Measurements from ENCODE around the gene ID1. TPM values are rescaled to one million over a fixed set of nuclear protein-coding genes. Genes with fewer than 3 reads are reported as not detected.
"Not testable (repeated sequence)": the region's sequence is repeated elsewhere in the genome, so short reads cannot be mapped to it uniquely, and the experiment has no call there.

Gene ID1
- total RNA-seq, 1 experiment from 2014 or later: 23.3 TPM

DNA sequence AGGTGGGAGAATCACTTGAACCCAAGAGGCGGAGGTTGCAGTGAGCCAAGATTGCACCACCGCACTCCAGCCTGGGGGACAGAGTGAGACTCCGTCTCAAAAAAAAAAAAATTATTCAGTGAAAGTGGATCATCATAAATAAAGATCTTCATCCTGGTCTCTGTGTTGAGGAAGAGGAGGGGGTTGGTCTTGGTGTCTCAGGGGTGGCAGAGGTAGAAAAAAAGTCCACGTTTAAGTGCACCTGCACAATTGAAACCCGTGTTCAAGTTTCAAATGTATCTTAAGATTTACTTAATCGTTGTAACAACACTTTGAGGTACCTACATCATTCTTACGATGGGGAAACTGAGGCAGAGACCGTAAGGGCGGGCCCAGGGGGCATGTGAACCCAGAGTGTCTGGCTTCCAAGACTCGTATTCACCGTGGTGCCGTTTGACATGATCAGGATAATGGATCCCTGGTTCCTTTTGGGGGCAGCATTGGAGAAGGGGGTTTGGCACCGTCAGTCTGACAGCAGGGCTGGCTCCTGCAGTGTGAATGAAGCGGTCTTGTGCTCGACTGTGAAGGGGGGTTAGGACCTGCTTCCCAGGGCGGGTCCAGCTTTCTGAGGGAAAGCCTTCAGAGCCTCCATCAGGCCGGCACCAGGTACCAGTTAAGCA is 32.9 kb upstream of the ID1 start:
- in situ Hi-C loops (cut with HindIII; ENCODE audit: low pct_unique_long_range_greater_than_20kb, low sequenced_read_pairs): no loop called here
- no peak for DNase-seq (ENCODE audit: low read depth, low spot score)

DNA sequence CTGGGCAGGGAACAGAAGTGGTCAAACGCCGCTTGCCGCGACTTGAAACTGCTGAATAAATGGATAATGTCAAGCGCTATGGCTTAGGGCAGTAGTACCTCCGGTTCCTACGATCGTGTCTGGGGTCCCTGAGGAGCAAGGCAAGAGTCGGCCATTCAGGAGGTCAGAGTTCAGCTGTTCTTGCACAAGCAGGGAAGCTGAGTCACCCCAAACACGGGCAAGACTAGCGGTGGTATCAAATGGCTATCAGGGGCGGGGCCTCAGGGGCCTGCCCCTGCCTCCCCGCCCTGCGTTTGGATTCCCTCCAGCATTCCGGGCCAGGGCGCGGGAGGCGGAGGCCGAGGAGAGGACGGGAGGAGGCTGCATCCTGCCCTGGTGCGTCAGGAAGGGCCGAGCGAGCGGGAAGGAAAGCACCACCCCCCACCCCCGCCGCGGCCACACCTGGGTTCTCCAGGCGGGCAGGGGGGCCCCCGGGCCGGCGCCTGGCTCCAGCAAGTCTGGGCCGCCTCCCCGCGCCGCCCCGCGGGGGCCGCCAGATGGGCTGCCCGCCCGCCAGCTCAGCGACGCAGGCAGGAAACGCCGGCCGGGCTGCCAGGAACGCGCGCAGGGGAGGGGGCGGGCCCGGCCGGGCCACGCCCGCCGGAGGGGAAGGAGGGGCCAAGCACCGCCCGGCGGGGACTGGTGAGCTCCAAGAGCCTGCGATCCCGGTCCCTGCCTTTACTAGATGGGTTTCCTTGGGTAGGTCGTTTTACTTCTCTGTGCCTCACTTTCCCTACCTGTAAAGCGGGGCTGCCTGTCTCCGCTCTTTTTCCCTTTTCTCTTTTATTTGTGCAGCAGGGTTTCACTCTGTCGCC is 32.2 kb upstream of the ID1 start:
- in situ Hi-C loops (cut with HindIII; ENCODE audit: low pct_unique_long_range_greater_than_20kb, low sequenced_read_pairs): no loop called here
- peak; percentile 95 for DNase-seq (ENCODE audit: low read depth, low spot score)

DNA sequence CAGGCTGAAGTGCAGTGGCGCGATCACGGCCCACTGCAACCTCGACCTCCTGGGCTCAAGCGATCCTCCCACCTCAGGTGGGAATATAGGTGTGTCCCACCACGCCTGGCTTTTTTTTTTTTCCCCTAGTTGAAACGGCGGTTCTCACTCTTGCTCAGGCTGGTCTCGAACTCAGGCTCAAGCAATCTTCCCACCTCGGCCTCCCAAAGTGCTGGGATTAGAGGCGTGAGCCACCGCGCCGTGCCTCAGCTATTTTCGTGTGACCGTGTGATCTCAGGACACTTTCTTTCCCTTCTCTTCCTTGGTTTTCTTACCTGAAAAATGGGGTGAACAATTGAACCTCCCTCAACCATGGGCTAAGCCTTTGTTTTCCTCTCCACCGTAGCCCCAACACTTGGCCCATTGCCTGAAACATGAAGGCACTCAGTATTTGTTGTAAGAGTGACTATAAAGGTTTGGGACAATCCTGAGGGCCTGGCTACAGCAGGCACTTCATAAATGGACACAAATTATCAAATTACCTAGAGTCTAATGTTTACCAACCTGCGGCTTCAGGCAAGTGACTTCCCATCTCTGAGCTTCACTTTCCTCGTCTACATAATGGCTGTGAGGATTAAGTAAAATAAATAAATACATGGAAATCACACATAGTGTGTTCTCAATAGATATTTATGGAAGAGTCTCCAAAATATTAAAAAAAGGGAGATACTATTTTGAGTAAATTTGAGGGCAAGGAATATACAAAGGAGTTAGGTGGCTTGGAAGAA is 31.4 kb upstream of the ID1 start:
- DNase-seq (ENCODE audit: low read depth, low spot score): no peak
- in situ Hi-C loops (cut with HindIII; ENCODE audit: low pct_unique_long_range_greater_than_20kb, low sequenced_read_pairs): no loop called here

DNA sequence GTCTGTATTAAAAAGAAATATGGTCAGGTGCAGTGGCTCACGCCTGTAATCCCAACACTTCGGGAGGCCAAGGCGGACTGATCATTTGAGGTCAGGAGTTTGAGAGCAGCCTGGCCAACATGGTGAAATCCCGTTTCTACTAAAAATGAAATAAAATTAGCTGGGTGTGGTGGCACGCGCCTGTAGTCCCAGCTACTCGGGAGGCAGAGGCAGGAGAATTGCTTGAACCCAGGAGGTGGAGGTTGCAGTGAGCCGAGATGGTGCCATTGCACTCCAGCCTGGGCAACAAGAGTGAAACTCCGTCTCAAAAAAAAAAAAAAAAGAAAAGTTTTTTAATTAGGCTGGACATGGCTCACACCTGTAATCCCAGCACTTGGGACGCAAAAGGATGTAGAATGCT is 30.1 kb upstream of the ID1 start:
- DNase-seq (ENCODE audit: low read depth, low spot score); in situ Hi-C loops (cut with HindIII; ENCODE audit: low pct_unique_long_range_greater_than_20kb, low sequenced_read_pairs): not testable (repeated sequence)

GRCh38 chr20:31576751-31577150 is 28.3 kb upstream of the ID1 start:
- in situ Hi-C loops (cut with HindIII; ENCODE audit: low pct_unique_long_range_greater_than_20kb, low sequenced_read_pairs): no loop called here
- DNase-seq (ENCODE audit: low read depth, low spot score): no peak

DNA sequence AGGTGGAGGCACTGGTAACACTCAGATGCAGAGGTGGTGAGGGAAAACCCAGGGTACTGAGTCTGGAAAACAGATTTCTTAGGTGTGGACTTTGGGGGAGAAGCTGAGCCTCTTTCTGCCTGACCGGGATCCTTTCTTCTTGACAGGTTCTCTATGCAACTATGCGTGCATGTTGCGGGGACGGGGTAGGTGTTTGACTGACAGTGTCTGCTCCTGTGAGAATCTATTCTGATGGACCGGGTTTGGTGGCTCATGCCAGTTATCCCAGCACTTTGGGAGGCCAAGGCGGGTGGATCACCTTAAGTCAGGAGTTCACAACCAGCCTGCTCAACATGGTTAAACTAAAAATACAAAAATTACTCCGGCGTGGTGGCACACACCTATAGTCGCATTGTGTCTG is 27.9 kb upstream of the ID1 start:
- in situ Hi-C loops (cut with HindIII; ENCODE audit: low pct_unique_long_range_greater_than_20kb, low sequenced_read_pairs): no loop called here
- no peak for DNase-seq (ENCODE audit: low read depth, low spot score)

DNA sequence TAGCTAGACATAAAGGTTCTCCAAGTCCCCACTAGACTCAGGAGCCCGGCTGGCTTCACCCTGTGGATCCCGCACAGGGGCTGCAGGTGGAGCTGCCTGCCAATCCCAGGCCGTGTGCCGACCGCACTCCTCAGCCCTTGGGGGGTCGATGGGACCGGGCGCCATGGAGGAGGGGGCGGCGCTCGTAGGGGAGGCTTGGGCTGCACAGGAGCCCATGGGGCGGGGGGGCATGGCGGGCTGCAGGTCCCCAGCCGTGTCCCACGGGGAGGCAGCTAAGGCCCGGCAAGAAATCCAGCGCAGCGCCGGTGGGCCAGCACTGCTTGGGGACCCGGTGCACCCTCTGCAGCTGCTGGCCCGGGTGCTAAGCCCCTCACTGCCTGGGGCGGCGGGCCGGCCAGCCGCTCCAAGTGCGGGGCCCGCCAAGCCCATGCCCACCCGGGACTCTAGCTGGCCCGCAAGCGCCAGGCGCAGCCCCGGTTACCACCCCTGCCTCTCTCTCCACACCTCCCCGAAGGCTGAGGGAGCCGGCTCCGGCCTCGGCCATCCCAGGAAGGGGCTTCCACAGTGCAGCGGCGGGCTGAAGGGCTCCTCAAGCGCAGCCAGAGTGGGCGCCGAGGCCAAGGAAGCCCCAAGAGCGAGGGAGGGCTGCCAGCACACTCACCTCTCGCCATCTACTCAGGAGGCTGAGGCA is 26.5 kb upstream of the ID1 start:
- in situ Hi-C loops (cut with HindIII; ENCODE audit: low pct_unique_long_range_greater_than_20kb, low sequenced_read_pairs): no loop called here
- DNase-seq (ENCODE audit: low read depth, low spot score): no peak

DNA sequence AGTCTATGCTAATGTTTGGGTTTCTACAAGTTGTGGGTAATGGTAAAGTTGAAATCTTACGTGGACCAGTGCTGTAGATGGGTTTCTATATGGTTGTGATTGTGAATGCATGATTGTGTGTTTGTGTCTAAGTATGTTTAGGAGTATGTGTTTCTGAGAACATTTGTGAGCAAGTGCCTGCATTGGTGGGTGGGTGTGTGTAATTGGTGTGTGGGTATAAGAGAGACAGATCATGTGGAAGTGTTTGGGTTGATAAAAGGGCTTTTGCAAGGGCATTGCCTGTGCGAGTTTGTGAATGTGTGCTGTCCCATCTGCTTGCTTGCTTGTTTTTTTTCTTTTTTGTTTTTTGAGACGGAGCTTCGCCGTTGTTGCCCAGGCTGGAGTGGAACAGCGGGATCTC is 25.8 kb upstream of the ID1 start:
- in situ Hi-C loops (cut with HindIII; ENCODE audit: low pct_unique_long_range_greater_than_20kb, low sequenced_read_pairs): no loop called here
- no peak for DNase-seq (ENCODE audit: low read depth, low spot score)

- in situ Hi-C loops (cut with HindIII; ENCODE audit: low pct_unique_long_range_greater_than_20kb, low sequenced_read_pairs); DNase-seq (ENCODE audit: low read depth, low spot score): not testable (repeated sequence)
Measured at GRCh38 chr20:31579941-31580651, 25.0 kb upstream of the ID1 start.

GRCh38 chr20:31580706-31581105 is 24.4 kb upstream of the ID1 start:
- in situ Hi-C loops (cut with HindIII; ENCODE audit: low pct_unique_long_range_greater_than_20kb, low sequenced_read_pairs): no loop called here
- DNase-seq (ENCODE audit: low read depth, low spot score): no peak

GRCh38 chr20:31581391-31581790 is 23.7 kb upstream of the ID1 start:
- DNase-seq (ENCODE audit: low read depth, low spot score): no peak
- in situ Hi-C loops (cut with HindIII; ENCODE audit: low pct_unique_long_range_greater_than_20kb, low sequenced_read_pairs): no loop called here

- DNase-seq (ENCODE audit: low read depth, low spot score): no peak
- in situ Hi-C loops (cut with HindIII; ENCODE audit: low pct_unique_long_range_greater_than_20kb, low sequenced_read_pairs): no loop called here
Measured at GRCh38 chr20:31587545-31588389, 17.3 kb upstream of the ID1 start.

DNA sequence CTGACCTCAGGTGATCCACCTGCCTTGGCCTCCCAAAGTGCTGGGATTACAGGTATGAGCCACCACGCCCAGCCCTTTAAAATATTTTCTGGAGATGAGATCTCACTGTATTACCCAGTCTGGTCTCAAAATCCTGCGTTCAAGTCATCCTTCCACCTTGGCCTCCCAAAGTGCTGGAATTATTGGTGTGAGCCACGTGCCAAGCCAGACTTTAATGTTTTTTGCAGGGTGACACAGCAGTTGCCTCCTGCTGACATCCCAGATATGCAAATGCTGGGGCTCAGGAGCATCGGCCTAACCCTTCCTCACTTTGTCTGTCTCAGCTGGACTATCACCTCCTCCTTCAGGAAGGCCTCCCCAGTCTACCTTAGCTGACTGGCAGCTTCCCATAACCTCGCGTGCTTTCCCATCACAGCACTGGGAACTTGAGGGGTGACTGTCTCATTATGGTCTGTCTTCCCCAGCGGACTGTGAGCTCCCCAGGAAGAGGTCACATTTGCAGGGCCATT is 14.3 kb upstream of the ID1 start:
- in situ Hi-C loops (cut with HindIII; ENCODE audit: low pct_unique_long_range_greater_than_20kb, low sequenced_read_pairs): no loop called here
- DNase-seq (ENCODE audit: low read depth, low spot score): no peak

- in situ Hi-C loops (cut with HindIII; ENCODE audit: low pct_unique_long_range_greater_than_20kb, low sequenced_read_pairs): no loop called here
- no peak for DNase-seq (ENCODE audit: low read depth, low spot score)
Measured at GRCh38 chr20:31593221-31594001, 11.7 kb upstream of the ID1 start.

- in situ Hi-C loops (cut with HindIII; ENCODE audit: low pct_unique_long_range_greater_than_20kb, low sequenced_read_pairs): no loop called here
- no peak for DNase-seq (ENCODE audit: low read depth, low spot score)
Measured at GRCh38 chr20:31594002-31594557, 11.0 kb upstream of the ID1 start.
